GM21423 (cell line): ENCODE data around the gene MYO18A.

Experiments
- ATAC-seq: cut with Tn5 transposase; IDR thresholded peaks from one replicate; pipeline ENCODE4 v1.9.1; 2021; ENCODE audit warnings: mild to moderate bottlenecking, moderate library complexity; ENCODE audit not compliant: unreplicated experiment

MYO18A gene

DNA sequence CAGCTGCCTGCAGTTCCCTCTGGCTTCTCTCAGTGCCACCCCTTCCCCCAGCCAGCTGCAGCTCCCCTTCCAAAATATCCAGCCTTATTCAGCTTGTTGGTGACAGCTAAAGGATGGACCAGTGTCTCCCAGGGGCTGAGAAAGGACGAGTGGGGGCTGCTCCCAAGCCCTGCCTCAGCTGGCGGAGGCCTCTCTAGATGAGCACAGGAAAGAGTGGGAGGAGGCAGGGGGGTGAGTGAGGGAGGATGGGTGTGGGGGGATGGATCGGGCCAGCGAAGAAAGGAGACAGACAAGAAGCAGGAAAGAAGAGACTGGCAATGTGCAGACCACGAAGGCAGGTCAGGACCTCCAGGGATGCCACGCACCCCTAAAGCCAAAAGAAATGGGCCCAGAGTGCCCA is 119.7 kb downstream of the MYO18A start:
- no peak for ATAC-seq

DNA sequence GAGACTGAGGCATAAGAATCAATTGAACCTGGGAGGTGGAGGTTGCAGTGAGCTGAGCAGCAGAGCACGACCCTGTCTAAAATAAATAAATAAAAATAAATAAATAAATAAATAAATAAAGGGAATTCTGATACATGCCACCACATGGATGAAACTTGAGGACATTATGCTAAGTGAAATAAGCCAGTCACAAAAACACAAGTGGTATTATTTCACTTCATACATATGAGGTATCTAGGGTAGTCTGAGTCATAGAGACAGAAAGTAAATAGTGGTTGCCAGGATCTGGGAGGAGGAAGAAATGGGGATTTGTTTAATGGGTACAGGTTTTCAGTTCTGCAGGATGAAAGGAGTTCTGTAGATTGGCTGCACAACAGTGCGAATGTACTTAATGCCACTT is 120.9 kb downstream of the MYO18A start:
- no peak for ATAC-seq

DNA sequence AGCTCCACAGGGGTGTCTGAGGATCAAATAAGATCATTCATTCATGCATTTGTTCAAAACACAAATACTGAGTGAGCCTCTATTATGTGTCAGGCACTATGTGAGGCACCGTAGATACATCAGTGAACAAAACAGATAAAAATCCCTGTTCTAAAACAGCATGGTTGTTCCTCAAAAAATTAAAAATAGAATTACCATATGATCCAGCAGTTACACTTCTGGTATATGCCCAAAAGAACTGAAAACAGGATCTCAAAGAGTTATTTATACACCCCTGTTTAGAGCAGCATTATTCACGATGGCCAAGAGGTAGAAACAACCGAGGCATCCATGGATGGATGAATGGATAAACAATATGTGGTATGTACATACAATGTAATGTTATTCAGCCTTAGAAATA is 121.8 kb downstream of the MYO18A start:
- no peak for ATAC-seq

DNA sequence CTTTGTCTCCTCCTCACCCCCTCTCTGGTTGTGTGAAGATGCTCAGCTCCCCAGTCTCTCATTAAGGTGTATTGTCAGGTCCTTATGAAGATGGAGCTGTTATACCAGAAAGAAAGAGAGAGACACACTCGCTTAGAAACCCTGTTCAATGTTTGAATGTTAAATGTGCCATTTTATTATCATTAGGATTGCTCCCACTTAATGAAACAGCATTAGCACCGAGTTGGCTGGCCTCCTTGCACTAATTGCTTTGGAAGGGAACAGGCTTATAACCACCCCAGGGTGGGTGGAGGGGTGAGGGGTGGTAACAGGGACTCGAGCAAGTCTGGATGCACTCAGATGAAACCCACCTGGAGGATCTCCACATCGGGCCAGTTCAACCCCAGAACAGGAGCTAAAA is 122.8 kb downstream of the MYO18A start:
- ATAC-seq, result no peak

DNA sequence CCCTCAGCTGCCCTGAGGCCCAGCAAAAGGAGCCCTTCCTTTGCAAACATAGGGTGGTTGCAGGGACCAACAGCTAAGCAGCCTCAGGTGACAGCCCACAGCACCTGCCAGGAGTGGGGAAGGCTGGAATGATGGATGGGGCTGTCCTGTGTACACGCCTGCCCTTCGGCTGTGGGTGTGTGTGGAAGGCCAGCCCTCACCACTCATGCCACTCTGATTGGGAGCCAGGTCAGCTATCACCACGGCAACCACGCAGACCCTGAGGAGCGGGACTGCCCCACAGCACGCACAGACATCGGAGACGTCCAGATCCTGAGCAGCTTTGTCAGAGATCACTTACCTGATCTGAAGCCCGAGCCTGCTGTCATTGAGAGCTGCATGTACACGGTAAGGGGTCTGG is 125.4 kb downstream of the MYO18A start:
- ATAC-seq, result no peak

DNA sequence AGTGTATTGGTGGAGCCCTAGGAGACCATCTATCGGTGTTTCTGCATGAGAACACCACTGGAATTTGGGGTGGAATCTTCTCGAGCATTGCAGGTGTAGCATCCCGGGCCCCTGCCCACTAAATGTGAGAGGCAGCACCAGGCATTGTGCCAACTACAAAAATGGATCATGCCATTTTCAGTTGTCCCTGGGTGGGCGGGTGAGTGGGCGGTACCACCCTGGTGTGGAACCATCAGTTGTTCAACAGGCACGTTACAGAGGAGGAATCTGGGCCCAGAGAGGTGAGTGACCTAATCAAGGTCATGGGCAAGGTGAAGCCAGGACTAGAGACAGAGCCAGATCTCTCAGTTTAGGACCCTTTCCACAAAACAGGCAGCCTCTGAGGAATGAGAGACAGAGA is 128.5 kb downstream of the MYO18A start:
- no peak for ATAC-seq

DNA sequence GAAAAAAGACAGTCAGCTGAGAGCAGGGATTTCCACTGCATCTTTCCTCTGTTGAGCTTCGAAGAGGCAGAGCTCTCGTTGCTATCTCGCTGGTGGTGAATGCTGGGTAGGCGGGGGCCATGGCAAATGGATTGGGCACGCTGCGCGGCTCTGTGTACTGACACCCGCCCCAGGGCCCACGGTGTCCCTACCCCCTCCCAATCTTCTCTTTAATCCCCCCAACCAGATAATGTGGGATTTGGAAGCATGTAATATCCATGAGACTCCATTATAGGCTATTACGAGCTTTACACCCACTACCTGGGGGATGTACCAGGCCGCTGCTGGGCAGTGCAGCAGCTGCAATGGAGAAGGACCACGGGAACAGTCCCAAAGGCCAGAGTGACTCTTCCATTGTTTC is 129.0 kb downstream of the MYO18A start:
- ATAC-seq, result no peak

DNA sequence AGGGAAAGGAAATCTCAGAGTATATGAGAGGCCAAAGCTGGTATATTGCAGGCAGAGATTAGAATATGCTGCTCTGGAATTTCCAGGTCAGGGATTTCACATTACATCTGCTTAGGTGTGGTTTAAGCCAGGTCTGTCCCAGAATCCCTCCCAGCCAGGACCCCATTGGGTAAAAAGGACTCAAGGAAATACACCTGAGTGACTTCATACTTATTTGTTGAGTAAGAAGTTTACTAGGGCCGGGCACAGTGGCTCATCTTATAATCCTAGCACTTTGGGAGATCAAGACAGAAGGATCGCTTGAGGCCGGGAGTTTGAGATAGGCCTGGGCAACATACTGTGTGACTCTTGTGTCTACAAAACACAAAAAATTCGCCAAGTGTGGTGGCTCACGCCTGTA is 130.0 kb downstream of the MYO18A start:
- no peak for ATAC-seq

DNA sequence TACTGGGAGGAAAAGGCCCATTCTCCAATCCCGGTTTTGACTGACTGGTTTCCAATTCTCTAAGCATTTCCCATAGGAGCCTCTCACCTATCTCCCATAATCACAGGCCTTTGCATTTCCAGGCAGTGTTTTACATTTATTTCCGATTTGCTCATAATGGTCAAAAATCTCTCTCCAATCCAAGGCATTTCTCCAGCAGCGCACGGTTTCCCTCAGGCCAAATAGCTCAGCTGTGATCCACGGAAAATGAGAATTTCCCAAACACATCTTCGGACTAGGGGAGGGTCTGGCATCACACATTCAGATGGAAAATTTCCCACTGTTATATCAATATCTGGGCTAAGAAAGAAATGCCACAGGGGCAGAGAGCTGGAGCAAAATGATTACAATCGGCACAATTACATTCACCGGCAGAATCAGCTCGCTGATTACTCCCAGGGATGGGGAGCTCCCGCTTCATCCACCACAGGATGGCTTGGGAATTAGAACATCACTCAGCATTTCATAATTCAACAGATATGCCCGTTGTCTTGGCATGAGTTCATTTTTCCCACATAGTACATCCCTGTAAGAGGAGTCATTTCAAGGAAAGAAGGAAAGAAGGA is 130.6 kb downstream of the MYO18A start:
- no peak for ATAC-seq

DNA sequence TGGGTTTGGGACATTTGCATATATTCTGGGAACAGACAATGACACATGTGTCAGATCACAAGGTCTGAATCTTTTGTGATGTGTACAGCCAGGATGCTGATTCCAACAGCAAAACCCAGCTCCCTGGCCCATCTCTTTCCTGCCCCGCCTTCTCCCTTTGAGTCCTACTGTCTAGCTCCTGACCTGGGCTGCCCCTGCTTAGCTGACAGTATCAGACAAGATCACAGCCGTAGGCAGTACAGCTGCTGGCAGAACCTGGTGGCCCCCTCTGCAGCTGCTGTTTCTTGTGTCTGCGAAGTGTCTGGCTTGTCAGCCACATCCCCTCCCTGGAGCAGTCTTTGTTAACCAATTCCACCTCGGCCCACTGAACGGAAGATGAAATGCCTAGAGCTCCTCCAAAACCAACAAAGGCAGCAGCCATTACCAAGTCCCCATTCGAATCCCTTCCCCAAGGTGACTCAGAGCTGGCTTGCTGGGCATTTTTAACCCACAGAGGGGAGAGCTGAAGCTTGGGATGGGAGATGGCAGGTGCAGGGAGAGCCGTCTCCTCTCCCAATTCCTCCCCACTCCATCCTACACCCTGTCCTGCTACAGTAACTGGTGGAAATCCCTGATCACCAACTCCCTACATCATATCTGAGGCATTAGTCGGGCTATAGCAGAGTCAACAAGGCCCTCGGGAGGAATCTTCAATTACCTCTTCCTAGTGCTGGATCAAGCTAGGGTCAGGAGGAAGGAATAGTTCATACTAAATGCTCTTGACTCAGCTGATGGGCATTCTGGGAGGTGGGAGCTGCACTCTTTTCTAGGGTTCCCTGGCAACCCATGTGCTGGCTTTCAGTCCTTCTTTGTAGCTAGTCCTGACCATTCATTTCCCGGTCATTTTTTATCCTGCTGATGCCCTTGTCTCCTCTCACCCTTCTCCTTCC is 131.5 kb downstream of the MYO18A start:
- ATAC-seq, result no peak

DNA sequence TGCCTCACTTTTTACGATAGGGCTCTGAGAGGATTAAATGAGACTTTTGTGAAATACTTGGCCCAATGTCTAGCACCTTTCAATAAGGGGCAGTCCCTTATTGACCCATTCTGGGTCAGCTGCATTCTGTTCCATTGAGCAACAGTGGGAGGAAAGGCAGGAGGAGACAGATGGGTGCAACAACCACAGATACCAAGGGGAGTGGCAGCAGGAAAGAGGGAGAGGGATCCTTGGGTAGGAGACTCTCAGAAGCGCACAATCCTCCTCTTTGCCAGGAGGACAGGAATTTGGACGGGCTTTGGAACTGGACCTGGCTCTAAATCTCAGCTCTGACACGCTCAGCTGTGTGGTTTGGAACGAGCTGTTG is 133.7 kb downstream of the MYO18A start:
- ATAC-seq, result no peak

DNA sequence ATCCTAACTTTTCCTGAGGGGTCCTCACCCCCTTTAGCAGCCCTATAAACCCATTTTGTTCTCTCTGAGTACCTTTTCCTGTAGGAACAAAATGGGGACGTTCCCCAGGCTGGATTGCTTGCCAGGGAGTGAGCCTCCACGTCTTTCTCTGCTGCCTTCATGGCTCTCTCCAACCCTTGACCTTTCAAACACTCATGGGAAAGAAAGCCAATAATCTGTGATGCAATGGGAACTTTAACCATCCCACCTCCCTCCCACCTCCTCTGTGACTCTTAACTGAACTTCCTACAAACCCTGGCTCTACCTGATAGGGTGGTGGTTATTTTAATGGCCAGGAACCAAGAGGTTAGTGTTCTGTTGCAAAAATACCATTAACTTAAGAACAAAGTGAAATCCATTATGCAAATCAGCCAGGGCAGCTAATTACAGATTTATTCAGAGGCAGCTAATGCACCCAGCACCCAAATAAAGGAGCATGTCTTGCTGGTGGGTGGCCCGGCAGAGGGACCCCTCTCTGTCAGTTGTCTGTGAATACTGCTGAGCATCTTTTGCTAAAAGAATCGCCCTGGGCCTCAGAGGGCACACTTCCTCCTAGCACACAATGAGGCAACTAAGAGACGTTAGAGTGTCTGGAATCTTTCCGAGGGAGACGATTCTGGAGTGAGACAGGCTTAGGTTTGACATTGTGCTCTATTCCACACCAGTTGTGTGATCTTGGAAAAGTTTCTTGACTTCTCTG is 134.3 kb downstream of the MYO18A start:
- no peak for ATAC-seq

DNA sequence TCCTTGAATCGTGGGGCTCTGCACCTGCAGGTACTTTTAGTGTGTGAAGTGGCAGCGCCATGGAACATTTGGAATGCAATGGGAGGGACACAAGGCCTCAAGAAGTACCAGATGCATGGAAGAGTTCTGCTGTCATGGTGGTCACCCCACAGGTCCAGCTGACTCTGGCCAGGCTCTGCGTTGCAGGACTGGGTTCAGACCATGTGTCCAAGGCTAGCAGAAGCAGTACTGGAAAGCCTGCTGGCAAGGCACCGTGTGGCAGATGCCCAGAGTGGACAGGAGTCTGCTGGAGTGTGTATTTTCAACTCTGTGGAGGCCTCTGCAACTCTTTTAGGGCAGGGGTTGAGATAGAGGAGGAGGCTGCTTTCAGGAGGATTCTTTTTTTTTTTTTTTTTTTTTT is 135.2 kb downstream of the MYO18A start:
- no peak for ATAC-seq

DNA sequence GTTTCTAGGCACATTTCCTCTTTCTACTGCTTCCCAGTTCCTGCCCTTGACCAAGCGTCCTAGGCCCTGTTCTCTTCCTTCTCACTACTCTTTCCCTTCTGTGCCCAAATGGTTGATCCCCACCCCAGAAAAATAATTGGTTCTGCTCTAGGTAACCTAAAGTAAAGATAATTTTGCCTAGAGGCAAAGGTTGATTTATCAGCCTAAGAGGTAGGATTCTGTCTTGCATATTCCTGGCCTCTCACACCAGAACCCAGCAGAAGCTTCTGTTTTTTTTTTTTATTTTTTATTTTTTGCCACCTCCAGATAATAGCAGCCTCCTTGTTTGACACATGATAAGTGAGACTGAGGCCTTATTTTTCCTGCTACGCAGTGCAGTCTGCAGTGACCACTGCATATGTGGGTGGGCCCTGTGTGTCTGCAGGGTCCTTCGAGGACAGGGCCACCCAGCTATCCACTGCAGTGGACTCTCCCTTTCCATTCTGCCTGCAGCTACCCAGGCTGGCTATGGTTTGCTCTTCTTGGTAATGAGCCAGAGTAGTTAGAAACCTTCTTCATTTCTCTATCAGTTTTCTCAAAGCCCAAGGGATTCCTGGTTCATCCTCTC is 136.6 kb downstream of the MYO18A start:
- ATAC-seq, result no peak

DNA sequence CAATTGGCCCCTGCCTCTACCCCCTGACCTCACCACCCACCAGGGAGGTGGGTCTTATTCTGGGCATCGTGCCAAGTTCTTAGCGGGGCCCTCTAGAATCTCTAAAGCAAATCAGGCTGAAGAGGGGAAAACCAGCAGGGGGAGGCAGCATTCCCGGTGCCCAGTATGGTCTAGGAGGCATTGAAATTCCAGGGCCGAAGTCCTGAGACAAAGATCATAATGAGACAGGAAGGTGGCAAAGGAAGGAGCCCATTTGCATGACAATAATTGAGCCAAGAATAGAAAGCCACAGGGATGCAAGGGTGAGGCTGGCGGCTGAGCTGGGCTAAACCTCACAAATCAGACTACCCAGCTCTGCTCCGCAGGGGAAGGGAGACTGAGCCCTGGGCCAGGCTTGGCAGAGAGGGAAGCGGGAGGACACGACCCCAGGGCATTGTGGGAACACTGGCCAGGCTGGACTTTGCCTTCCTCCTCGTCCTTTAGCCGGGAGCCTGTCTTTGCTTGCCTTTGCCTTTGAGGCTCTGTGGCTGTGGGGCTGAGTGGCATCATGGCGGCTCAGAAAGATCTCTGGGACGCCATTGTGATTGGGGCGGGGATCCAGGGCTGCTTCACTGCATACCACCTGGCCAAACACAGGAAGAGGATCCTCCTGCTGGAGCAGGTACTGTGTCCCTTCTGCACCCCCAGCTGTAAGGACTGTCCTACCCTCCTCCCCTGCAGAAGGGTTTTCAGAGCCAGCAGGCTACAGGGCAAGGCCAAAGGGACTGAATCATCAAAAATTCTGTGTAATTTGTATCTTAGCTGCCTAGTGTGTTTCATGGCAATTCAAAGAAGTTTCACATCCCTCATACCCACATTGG is 137.3 kb downstream of the MYO18A start, which contains the start of gene PIPOX:
TSS of gene PIPOX (plus strand) at position 463 of the 860 bp plus-strand sequence. CDS start at position 548, 85 bp downstream.
- ATAC-seq, result no peak

DNA sequence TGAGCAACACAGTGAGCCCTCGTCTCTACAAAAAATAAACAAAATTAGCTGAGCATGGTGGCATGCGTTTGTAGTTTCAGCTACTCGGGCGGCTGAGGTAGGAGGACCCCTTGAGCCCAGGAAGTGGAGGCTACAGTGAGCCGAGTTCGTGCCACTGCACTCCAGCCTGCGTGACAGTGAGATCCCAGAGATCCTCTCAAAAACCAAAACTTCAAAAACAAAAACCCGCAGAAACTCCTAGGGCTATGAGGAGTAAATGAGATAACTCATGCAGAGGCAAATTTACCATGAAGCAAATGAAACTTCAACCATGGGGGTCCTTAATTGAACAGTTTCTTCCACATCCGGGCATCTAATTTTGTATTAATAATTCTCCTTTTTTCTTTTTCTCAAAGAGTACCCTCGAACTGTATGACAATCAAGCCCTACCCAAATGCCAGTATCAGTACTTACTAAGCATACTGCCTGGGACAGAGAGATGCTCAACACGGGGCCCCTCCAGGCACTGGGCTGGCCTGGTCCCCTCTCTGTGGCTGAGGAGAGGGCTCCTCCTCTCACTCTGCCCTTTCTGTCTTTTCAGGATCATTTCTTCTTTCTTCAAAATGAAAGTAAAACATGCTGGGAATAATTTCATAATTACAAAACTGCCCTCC is 138.0 kb downstream of the MYO18A start:
- no peak for ATAC-seq

DNA sequence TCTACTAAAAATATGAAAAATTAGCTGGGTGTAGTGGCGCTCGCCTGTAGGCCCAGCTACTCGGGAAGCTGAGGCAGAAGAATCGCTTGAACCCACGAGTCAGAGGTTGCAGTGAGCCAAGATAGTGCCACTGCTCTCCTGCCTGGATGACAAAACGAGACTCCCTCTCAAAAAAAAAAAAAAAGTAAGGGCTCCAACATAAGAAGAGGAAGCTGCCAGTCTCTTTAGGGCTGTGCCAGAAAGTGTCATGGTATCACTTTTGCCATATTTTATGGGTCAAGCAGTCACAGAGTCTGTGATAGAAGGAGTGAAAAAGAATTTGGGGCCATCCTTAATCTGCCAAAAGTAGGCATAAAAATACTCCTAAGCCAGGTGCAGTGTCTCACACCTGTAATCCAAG is 138.6 kb downstream of the MYO18A start:
- no peak for ATAC-seq

DNA sequence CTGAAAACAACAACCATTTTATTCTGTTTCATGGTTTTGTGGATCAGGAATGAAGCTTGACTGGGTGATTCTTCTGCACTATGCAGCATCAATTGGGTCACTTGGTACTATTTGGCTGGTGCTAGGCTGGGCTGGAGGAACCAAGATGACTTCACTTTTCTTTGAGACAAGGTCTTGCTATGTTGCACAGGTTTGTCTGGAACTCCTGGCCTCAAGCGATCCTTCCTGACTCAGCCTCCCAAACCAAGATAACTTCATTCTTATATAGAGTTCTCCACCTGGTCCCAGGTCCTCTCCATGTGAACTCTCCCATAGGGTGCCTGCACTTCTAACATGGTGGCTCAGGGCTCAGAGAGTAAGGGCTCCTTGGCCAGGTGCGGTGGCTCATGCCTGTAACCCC is 139.1 kb downstream of the MYO18A start:
- ATAC-seq, result no peak

DNA sequence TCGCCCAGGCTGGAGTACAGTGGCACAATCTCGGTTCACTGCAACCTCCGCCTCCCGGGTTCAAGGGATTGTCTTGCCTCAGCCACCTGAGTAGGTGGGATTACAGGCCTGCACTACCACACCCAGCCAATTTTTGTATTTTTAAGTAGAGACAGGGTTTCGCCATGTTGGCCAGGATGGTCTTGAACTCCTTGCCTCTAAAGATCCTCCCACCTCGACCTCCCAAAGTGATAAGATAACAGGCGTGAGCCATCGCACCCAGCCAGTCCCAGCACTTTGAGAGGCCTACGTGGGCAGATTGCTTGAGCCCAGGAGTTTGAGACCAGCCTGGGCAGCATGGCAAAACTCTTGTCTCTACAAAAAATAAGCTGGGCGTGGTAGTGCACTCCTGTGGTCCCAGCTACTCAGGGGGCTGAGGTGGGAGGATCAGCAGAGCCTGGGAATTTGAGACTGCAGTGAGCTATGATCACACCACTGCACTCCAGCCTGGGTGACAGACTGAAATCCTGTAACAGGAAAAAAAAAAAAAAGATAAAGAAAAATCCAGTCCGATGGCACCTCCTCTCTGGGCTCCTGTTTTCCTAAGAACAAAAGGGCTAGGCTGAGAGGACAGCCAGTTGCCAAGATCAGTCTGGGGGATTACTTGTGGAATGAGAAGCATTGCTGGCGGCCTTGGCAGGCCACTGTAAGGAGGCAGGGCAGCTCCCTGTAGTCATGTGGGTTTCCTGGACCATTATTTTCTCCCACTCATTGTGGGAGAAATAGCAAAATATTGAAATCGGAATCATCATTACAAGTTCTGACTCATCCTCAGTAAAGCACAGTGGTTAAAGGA is 140.2 kb downstream of the MYO18A start:
- no peak for ATAC-seq
